Smooth muscle cell (in vitro differentiated cells): ENCODE measurements around the gene TXNRD1. TPM values are rescaled to one million over a fixed set of nuclear protein-coding genes. Genes with fewer than 3 reads are reported as not detected.

Experiments
- DNase-seq: peaks from one replicate; lab custom pipeline; 2025; ENCODE audit not compliant: unreplicated experiment; lab: John Stamatoyannopoulos, UW
- H2AFZ ChIP-seq: fragments of 200-600 bp; sonication (generic); 2 replicates; pipeline ENCODE4 v1.6.0; 2016; ENCODE audit warnings: antibody characterized with exemption, low read depth, mild to moderate bottlenecking
- H3F3A ChIP-seq: fragments of 200-600 bp; sonication (generic); 2 replicates; pipeline ENCODE4 v1.6.0; 2017; ENCODE audit warnings: antibody characterized with exemption, low read depth
- H3K27ac ChIP-seq: fragments of 200-600 bp; sonication (generic); 2 replicates; pipeline ENCODE4 v1.5.1; 2016; ENCODE audit warnings: low read depth, mild to moderate bottlenecking
- H3K27me3 ChIP-seq: fragments of 200-600 bp; sonication (generic); 2 replicates; pipeline ENCODE4 v1.6.1; 2016; ENCODE audit warnings: low read depth, mild to moderate bottlenecking
- H3K36me3 ChIP-seq: fragments of 200-600 bp; sonication (generic); 2 replicates; pipeline ENCODE4 v1.5.1; 2016; ENCODE audit warnings: low read depth
- H3K4me1 ChIP-seq: fragments of 200-600 bp; sonication (generic); 2 replicates; pipeline ENCODE4 v1.5.1; 2016; ENCODE audit warnings: low read depth
- H3K4me2 ChIP-seq: fragments of 200-600 bp; sonication (generic); 2 replicates; pipeline ENCODE4 v1.6.0; 2016; ENCODE audit warnings: mild to moderate bottlenecking
- H3K4me3 ChIP-seq: fragments of 200-600 bp; sonication (generic); 2 replicates; pipeline ENCODE4 v1.5.1; 2016; ENCODE audit warnings: mild to moderate bottlenecking
- H3K79me2 ChIP-seq: fragments of 200-600 bp; sonication (generic); 2 replicates; pipeline ENCODE4 v1.6.0; 2016; ENCODE audit warnings: low read depth, mild to moderate bottlenecking
- H3K9ac ChIP-seq: fragments of 200-600 bp; sonication (generic); 2 replicates; pipeline ENCODE4 v1.6.0; 2016; ENCODE audit warnings: low read depth
- H3K9me3 ChIP-seq: fragments of 200-600 bp; sonication (generic); replicated peaks from 2 replicates; pipeline ENCODE4 v1.5.1; 2016; ENCODE audit warnings: low read depth
- H4K20me1 ChIP-seq: fragments of 200-600 bp; sonication (generic); 2 replicates; pipeline ENCODE4 v1.6.0; 2016; ENCODE audit warnings: low read depth
- WGBS: methylation state at CpG from one replicate; pipeline ENCODE4 v1.1.7; 2016; ENCODE audit warnings: low lambda C conversion rate; 5-methylcytosine and 5-hydroxymethylcytosine counted together
- polyA plus RNA-seq: library from polyadenylated mRNA; unstranded; fragments of >200 nt; fragmentation: Nextera tagmentation; extraction: Ambion mirVana; gene quantifications from 2 replicates; pipeline ENCODE4 v1.2.1, GENCODE V29; 2016
- total RNA-seq: library from RNA; depleted of rRNA; stranded (reverse); fragments of >200 nt; gene quantifications from 2 replicates; pipeline ENCODE4 v1.2.3, GENCODE V29; 2014
- TF ChIP-seq, protein P1 (sequence below): fragments of 200-600 bp; sonication (generic); IDR thresholded peaks from 2 replicates; pipeline ENCODE4 v1.5.1; 2017; ENCODE audit warnings: borderline replicate concordance, mild to moderate bottlenecking, antibody characterized with exemption; ENCODE audit not compliant: insufficient read depth, poor library complexity, severe bottlenecking

TXNRD1 gene
- total and polyA plus RNA-seq, 2 experiments from 2014 or later, result 31.1 to 61.7 TPM

DNA sequence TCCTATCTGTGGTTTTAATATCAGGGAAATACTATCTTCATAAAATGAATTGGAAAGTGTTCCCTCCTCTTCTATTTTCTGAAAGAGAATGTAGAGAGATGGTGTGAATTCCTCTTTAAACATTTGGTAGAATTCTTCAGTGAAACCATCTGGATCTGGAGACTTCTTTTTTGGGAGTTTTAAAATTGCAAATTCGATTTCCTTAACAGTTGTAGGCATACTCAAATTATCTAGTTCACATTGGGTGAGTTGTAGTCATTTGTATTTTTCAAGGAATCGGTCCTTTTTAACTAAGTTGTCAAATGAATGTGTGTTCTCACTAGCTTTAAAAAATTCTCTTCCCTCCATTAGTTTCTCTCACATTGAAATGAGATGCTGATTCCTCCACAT, 165.8 kb downstream of the TXNRD1 start:
- Histone ChIP-seq H3K27ac (no peak overlapping the region), H3K9ac (no peak overlapping the region), H3F3A (no peaks in the 10 kb centered on the region), H4K20me1 (no peaks in the 10 kb centered on the region), H2AFZ (peak overlapping the region; percentile 55), H3K27me3 (peaks cover 7% of the 10 kb centered on the region), H3K4me2 (peak overlapping the region; percentile 79), H3K4me3 (peak overlapping the region; percentile 15), H3K4me1 (no peaks in the 10 kb centered on the region), H3K36me3 (no peaks in the 10 kb centered on the region), H3K79me2 (no peaks in the 10 kb centered on the region), H3K9me3 (no peaks in the 10 kb centered on the region)
- TF ChIP-seq, protein P1, sequence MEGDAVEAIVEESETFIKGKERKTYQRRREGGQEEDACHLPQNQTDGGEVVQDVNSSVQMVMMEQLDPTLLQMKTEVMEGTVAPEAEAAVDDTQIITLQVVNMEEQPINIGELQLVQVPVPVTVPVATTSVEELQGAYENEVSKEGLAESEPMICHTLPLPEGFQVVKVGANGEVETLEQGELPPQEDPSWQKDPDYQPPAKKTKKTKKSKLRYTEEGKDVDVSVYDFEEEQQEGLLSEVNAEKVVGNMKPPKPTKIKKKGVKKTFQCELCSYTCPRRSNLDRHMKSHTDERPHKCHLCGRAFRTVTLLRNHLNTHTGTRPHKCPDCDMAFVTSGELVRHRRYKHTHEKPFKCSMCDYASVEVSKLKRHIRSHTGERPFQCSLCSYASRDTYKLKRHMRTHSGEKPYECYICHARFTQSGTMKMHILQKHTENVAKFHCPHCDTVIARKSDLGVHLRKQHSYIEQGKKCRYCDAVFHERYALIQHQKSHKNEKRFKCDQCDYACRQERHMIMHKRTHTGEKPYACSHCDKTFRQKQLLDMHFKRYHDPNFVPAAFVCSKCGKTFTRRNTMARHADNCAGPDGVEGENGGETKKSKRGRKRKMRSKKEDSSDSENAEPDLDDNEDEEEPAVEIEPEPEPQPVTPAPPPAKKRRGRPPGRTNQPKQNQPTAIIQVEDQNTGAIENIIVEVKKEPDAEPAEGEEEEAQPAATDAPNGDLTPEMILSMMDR, result no peak
- DNase-seq, result no peak
- WGBS, result 61% methylated on average over 2 of the region's 2 CpGs

- Histone ChIP-seq H3K9me3 (no peaks in the 10 kb centered on the region), H3K4me1 (no peaks in the 10 kb centered on the region), H3K27ac (no peak overlapping the region), H3K36me3 (no peaks in the 10 kb centered on the region), H3F3A (no peaks in the 10 kb centered on the region), H3K27me3 (peaks cover 7% of the 10 kb centered on the region), H3K4me3 (peak overlapping the region; percentile 15), H3K9ac (no peak overlapping the region), H4K20me1 (no peaks in the 10 kb centered on the region), H3K4me2 (peak overlapping the region; percentile 79), H2AFZ (peak overlapping the region; percentile 55), H3K79me2 (no peaks in the 10 kb centered on the region)
- DNase-seq, result peak; percentile 34
- 19% methylated on average over 18 of the region's 18 CpGs for WGBS
- TF ChIP-seq, protein P1, result peak; percentile 98
These were observed 166.3 kb downstream of the TXNRD1 start for GRCh38 chr12:104381731-104382480.

DNA sequence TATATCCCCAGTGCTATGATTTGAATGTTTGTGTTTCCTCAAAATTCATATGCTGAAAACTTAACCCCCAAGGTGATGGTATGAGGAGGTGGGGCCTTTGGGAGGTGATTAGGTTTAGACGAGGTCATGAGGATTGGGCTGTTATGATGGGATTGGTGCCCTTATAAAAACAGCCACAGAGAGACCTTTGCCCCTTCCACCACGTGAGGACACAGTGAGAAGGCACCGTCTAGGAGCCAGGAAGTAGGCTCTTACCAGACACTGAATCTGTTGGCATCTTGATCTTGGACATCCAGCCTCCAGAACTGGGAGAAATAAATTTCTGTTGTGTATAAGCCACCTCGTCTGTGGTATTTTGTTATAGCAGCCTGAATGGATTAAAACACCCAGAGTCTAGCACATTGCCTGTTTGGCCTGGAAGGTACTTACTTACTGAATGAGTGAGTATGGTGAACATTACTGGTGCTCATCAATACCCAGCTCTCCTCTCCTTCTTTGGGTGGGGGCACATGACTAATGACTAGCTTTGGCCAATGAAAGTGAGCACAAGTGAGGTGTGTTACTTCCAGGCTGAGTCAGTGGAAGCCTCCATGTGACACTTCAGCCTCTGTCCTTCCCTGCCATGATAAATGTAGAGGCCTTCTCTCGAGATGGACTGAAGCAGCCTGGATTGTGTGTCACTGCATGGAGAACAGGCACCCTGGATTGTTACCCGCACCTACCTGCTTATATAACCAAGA, 168.7 kb downstream of the TXNRD1 start:
- Histone ChIP-seq H3K9me3 (no peaks in the 10 kb centered on the region), H2AFZ (no peak overlapping the region), H4K20me1 (no peaks in the 10 kb centered on the region), H3K9ac (no peak overlapping the region), H3K27me3 (peaks cover 7% of the 10 kb centered on the region), H3K4me3 (no peak overlapping the region), H3K79me2 (no peaks in the 10 kb centered on the region), H3K4me2 (no peak overlapping the region), H3F3A (no peaks in the 10 kb centered on the region), H3K36me3 (no peaks in the 10 kb centered on the region), H3K27ac (no peak overlapping the region), H3K4me1 (no peaks in the 10 kb centered on the region)
- 91% methylated on average over 6 of the region's 6 CpGs for WGBS
- DNase-seq, result no peak
- TF ChIP-seq, protein P1, result no peak
